ENCODE results near the gene TNP2.
"Not testable (repeated sequence)": the region's sequence is repeated elsewhere in the genome, so short reads cannot be mapped to it uniquely, and the experiment has no call there.

TNP2 gene

GRCh38 chr16:11239644-11240632, 29.2 kb downstream of the TNP2 start:
- no peak for DNase-seq

DNA sequence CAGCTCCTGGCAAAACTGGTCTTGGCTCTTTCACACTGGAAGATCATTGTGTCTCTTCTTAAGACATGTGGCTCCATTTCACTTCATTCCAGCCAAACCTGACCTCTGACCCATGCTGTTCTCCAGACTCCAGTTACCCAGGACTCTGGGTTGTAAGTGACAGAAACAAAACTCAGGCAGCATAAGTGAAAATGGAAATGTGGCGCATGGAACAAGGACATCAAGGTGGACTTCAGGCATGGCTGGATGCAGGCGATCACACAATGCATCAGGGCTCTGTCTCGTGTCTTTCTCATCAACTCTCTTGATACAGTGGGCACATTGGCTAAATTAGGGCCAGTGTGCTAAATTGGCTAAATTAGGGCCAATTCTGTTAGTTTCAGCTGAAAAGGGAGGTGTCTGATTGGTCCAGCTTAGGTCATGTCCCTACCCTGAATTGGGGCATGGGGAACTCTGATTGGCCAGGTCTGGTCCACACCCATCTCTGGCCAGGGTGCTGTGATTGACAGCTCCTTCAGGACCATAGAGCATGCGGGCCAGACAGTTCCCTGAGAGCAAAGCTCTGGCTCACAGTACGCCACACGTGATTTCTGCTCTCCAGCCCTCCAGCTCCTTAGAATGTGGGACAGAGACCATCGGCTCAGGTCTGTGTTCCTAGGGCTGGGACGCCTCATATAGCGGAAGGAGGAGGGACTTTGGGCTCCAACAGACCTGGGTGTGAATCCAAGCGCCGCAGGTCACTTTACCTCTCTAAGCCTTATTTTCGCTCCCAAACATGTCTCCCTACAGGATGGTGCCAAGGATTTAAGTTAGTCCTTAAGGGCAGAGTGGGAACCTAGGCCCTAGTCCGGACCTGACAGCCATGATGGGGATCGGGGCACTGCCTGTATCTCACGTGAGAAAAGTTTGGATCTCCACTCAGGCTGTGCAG, 30.6 kb downstream of the TNP2 start:
- no peak for DNase-seq

- DNase-seq, result no peak
Observed at GRCh38 chr16:11236461-11237254, 32.5 kb downstream of the TNP2 start.

DNA sequence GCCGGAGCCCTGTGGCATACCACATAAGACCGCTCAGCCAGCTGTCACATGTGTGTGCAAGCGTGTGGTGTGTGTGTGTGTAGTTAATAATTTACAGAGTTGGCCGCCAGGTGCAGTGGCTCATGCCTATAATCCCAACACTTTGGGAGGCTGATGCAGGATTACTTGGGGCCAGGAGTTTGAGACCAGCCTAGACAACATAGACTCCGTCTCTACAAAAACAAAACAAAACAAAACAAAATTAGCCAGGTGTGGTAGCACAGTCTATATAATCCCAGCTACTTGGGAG, 33.5 kb downstream of the TNP2 start:
- no peak for DNase-seq

DNA sequence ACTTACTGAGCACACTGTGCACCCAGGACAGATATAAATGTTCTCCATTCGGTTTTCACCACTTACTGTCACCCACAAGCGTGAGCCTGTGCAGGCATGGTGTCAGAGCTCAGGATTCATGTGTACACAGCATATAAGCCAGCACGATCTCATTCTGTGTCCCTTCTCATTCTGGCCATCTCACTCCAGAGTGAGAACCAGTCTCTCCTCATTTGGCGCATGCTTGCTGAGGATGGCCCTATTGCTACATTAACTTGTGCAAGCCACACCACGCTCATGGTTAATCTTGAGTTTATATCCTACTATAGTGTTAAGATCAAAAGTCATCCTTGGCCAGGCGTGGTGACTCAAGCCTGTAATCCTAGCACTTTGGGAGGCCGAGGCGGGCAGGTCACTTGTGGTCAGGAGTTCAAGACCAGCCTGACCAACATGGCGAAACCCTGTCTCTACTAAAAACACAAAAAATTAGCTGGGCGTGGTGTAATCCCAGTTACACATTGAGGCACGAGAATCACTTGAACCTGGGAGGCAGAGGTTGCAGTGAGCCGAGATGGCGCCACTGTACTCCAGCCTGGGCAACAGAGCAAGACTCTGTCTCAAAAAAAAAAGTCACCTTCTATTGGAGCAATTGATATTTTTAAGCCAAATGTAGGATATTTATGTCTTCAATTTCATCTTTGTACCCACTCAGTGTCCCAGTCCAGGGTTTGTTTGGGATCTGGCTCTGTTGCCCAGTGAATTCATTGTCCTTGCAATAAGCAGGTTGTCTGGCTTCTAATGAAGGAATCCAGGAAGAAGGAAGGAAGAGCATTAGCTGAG, 34.0 kb downstream of the TNP2 start:
- no peak for DNase-seq

GRCh38 chr16:11233727-11234376, 35.3 kb downstream of the TNP2 start:
- DNase-seq, result no peak

GRCh38 chr16:11232852-11233726, 36.0 kb downstream of the TNP2 start:
- no peak for DNase-seq

GRCh38 chr16:11232302-11232851, 36.7 kb downstream of the TNP2 start:
- no peak for DNase-seq

- DNase-seq, result no peak
Observed at GRCh38 chr16:11231367-11231970, 37.7 kb downstream of the TNP2 start.

- no peak for DNase-seq
Observed at GRCh38 chr16:11229906-11230305, 39.2 kb downstream of the TNP2 start.

GRCh38 chr16:11229432-11229831, 39.7 kb downstream of the TNP2 start:
- no peak for DNase-seq

DNA sequence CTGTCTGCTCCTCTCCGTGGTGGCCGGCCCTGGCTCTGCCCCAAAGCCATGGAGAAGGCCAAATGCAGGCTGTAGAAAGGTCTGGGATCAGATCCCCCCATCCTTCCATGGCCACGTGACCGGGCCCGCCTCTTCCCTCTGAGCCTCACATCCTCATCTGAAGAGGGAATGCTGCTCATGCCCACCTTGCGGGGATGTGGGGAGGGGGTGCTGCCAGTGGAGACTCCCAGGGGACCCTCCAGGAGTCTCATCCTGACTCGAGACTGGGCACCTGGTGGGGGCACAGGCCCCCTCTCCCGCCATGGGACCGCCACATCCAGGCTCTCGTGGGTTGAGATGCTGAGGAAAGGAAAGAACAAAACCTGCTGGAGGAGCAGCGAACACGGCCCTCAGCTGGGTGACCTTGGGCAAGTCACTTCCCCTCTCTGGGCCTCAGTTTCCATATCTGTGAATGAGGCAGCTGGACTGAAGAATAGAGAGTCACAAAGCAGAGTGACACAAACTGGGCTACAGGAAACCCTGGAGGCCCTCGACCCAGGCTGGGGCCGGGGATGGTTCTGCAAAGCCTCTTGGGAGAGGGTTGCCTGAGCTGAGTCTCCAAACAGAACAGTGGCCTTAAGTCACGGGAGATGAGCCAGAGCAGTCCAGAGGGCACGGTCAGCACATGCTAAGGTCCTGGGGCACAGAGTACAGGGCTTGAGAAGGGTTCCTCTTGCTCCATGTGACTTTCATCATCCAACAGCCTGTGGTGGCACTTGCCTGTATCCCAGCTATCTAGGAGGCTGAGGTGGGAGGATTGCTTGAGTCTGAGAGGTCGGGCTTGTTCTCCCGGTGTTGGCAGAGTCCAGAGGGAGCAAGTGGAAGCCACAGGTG, 43.2 kb downstream of the TNP2 start:
- DNase-seq, result no peak

DNA sequence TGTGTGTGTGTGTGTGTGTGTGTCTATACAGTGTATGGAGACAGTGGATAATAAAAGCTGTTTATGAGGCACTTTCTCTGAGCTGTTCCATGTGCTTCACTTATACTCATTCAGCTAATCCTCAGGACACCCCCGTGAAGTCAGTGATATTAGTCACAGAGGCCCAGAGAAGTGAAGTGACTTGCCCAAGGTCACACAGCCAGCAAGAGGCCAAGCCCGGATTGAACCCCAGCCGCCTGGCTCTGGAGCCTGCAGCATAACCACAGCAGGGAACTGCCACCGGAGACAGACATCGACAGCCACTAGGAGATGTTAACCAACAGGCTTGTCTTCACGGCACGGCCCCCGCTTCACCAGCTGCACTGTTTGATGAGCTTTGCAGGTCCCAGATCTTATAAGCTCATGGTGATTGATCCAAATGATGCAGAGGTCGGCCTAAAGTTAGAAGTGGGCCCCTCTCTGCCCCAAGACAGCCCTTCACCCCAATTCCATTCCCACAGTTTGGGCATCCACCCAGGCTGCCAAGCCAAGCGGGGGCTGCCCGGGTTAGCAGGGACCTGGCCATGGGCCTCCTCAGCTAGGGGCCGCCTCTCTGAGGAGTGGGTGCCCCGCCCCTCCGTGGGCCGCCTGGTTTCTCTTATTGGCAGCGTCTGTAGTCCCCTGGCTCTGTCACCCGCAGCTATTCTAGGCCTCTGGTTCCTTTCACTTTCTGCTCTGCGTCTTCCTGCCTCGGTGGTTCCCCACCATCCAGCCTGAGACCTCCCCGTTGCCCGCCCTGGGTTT, 44.0 kb downstream of the TNP2 start:
- DNase-seq, result no peak

GRCh38 chr16:11224096-11224893, 44.8 kb downstream of the TNP2 start:
- no peak for DNase-seq

DNA sequence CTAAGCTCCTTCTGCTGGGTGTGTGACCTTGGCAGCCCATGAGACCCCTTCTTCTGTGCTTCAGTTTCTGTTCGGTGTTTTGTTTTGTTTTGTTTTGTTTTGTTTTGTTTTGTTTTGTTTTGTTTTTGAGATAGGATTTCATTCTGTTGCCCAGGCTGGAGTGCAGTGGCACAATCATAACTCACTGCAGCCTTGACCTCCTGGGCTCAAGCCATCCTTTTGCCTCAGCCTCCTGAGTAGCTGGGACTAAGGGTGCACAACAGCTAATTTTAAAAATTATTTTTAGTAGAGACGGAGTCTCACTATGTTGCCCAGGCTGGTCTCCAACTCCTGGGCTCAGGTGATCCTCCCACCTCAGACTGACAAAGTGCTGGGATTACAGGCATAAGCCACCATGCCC, 48.6 kb downstream of the TNP2 start:
- not testable (repeated sequence) for DNase-seq

GRCh38 chr16:11219178-11219577, 49.9 kb downstream of the TNP2 start:
- DNase-seq, result no peak

GRCh38 chr16:11218604-11218962, 50.5 kb downstream of the TNP2 start:
- DNase-seq, result no peak
